ENCODE data around the gene PIP5K1B.
"Not testable (repeated sequence)": the region's sequence is repeated elsewhere in the genome, so short reads cannot be mapped to it uniquely, and the experiment has no call there.

The PIP5K1B gene

DNA sequence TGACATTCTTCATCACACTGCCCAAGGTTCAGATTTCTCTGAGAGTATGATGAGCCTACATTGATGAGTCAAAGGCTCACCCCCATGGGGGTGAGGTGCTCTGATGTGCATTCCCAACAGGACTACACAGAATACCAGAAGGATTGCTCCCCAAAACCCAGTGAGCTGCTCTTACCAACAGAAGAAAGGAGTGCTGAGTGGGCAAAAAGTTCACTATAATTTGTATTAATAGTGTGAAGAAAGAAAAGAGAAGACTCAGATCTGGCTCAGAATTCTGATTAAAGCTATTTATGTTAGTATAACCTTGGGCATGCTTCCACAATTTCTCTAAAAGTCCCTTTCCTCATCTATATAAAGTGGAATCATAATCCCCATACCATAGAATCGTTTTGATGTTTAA, 262.8 kb downstream of the PIP5K1B start:
- DNase-seq = no peak

DNA sequence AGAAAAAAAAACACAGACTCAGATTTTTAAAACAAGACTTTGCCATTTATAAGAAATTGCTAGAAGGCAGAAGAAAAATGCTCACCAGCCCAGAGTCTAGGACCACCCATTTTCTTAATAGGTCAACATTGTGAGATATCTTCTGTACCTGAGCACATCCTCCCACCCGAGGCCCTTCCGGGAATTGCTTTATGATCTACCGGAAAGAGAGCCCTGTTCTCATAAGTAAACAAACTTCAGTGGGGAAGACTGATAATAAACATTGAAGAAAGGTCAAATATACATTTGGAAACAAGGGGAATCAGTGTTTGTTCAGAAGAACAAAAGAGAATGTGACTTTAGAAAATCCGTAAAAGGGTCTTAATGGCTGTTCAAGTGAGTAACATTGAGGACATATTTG, 264.5 kb downstream of the PIP5K1B start:
- no peak for DNase-seq

DNA sequence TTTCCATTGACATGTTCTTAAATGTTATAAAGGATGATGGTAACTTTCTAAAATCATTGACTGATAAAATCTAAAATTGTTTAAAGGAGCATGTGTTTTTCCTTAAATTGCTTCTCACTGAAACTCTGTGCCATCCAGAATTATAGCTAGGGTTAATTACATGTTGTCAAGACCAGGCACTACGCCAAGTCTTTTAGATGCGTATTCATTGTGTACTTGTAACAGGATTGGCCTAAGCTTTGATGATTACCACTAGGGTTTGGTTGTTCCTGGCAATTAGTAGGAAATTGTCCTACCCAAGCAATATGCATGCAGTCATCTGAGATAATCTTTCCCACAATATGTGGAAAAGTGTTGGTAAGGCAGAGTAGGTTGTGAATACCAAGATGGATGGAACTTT, 265.1 kb downstream of the PIP5K1B start:
- no peak for DNase-seq

DNA sequence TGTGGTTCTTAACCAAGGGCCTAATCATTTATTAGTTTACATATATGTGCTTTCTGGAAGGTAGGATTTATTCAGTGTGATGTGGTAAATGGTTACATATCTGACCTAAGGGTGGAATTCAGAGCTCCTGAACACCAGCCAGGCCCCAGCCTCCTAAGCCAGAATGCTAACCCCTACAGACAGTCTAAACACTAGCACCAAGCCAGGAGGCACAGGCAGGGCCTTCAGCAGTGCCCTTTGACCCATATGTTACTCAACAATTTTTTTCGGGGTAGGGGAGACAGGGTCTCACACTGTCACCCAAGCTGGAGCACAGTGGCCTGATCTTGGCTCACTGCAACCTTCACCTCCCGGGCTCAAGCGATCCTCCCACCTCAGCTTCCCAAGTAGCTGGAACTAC, 268.6 kb downstream of the PIP5K1B start:
- DNase-seq = no peak

DNA sequence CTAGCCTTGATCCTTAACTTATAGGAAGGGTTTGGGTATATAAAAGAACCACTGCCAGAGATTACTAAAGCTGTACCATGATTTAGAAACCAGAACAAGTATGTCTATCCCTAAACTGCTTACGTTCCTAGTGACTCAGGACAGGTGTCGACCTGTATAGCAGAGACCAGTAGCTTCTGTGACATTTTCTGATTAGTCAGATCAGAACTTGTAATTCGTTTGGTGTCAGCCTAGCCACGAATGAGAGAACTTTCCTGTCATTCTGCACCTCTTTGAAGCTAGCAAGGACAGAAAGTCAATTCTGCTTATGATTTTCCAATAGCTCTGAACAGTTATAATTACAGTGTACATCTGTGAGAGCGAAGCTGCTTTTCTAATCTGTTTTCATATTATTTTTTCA, 269.4 kb downstream of the PIP5K1B start:
- peak; percentile 45 for DNase-seq

DNA sequence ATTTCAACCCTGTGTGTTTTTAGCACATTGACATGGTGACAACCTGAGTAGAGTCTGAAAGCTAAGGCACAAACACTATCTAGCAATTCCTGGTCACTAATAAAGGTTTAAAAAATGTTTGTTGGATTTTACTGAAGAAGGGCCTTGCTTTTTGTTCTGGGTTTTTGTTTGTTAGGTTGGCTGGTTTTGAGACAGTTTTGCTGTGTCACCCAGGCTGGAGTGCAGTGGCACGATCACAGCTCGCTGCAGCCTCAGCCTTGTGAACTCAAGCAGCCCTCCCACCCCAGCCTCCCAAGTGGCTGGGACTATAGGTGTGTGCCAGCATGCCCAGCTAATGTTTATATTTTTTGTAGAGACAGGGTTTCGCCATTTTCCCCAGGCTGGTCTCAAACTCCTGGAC, 269.9 kb downstream of the PIP5K1B start:
- no peak for DNase-seq

DNA sequence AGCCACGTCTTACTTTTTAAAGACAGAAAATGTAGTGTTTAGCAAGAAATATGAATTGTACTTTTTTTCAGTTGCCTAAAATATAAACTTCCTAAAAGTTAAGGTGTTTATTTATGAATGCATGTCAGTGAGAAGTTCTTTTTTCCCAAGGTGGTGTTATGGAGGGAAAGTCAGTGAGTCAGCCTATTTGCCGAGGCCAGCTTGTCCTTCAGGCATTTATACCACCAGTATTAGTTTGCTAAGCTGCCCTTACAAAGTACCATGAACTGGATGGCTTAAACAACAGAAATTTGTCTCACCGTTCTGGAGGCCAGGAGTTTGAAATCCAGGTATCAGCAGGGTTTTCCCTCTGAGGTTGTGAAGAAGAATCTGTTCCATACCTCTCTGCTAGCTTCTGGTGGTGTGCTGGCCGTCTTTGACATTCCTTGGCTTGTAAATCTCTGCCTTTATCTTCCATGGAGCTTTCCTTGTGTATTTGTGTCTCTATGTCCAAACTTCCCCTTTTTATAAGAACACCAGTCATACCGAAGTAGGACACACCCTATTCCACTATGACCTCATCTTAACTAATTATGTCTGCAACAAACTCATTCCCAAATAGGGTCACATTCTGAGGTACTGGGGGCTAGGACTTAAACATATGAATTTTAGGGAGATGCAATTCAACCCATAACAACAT, 270.5 kb downstream of the PIP5K1B start:
- DNase-seq = no peak

DNA sequence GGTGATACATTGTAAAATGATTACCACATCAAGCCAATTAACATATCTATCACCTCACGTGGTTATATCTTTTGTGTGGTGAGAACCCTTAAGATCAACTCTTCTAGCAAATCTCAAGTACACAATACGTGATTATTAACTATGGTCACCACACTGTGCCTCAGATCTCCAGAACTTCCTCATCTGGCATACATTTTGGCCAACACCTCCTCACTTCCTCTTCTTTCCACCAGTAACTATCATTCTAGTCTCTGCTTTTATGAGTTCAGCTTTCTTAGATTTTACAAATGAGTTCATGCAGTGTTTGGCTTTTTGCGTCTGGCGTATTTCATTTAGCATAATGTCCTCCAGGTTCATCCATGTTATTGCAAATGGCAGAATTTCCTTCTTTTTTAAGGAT, 273.0 kb downstream of the PIP5K1B start:
- no peak for DNase-seq

DNA sequence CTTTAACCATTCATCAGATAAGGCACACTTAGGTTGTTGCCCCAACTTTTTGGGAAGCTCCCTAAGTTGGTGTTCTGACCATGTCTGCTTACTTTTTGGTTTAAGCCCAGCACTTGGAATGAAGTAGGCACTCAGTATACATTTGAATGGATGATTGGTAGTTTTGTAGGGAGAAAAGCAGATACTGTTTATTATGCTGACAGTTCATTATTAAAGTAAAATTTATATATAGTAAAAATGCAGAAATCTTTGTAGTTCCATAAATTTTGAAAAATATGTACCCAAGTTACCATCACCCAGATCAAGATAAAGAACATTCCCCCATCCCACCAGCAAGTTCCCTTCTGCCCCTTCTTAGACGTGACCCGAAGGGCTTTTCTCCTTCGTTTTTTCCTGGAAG, 273.5 kb downstream of the PIP5K1B start:
- no peak for DNase-seq

DNA sequence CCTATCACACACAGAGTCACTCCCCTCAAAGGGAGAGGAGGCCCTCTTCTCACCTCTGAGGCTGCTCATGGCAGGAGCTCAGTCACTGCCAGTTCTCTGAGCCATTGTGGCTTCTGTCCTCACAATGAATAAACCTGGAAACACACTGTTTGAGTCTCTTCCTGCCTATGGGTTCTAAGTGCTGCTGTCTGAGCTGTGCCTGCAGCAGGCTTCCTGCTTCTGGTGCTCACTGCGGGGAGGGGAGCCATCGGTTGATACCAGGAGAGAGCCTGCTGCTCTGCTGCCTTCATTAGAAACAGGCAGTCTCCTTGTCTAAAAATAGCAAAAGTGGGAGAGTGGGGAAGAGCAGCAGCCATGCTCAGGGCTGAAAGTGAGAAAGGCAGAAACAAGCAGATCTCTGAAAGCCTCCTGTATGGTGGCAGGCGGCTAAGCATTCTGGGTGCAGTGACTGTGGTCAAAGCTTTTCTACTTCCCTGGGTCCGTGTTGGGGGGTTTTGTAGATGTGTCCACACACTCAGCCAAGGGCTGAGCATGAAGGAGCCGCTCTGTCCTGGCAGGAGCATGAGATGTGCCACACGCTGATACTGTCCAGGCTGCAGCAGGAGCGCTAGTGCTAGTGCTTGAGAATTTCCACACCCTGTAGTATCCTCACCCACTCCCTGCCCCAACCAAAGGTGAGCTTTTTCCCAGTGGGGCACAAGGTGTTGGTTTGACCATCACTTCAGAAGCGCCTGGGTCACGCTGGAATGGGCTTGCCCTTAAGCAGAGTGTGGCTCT, 274.7 kb downstream of the PIP5K1B start:
- peak; percentile 40 for DNase-seq

DNA sequence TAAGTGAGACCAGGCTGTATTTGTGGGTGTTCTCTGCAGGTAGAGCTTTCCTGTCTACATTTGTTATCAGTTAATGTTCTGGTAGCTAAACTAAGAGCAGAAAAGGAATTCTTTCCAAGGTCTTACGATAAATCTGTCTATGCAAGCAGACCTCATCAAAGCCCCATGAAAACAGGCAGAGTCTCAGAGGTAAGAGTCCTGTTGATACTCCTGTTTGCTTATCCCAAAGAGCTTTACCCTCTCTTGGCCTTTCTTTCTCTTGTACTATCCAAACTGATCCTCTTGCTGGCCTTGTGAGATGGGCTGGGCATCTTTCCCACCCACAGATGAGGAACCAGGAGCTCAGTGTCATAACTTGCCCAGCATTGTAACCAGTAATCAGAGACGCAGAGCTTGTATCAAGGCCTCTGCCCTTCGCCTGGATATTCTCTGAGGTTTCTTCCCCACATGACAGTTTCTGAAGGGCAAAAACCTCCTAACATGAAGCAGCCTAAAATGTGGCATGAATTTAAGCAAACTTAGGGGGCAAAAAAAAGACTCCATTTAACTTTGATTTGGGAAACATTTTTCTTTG, 275.4 kb downstream of the PIP5K1B start:
- DNase-seq = no peak

DNA sequence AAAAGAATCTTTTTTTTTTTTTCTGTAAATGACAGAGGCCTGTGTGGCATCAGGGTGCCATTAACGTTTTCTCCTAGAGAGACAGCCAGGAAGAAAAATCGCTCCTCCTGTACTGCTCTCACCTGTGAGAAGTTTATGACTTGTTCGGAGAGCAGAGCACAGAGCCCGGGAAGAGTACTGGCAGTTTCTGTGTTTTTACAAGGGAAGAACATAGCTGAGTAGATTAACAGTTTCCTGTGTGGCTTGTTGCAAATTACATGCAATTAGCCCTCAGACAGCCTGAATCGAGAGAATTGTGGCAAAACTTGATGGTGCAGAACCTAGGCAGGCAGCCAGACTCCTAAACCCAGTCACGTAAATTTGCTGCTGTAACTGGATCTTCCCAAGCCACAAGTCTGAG, 276.7 kb downstream of the PIP5K1B start:
- DNase-seq = no peak

DNA sequence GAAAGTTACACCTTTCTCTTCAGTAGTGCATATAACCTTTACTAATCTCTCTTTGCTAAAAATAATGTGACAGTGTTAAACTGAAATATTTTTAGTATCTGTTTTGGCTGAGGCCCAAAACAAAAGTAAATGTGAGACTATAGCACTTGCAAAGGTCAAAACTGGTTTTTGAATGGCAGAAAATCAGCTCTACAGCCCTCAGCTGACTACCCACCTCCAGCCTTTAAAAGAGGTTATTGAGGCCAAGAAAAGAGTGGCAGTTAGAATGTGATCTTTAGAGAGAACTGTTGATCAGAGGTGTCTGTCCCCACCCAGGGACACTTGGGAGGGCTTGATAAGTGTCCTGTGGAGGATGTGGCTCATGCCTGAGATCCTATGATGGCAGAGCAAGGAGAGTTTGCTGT, 278.0 kb downstream of the PIP5K1B start:
- DNase-seq = no peak

DNA sequence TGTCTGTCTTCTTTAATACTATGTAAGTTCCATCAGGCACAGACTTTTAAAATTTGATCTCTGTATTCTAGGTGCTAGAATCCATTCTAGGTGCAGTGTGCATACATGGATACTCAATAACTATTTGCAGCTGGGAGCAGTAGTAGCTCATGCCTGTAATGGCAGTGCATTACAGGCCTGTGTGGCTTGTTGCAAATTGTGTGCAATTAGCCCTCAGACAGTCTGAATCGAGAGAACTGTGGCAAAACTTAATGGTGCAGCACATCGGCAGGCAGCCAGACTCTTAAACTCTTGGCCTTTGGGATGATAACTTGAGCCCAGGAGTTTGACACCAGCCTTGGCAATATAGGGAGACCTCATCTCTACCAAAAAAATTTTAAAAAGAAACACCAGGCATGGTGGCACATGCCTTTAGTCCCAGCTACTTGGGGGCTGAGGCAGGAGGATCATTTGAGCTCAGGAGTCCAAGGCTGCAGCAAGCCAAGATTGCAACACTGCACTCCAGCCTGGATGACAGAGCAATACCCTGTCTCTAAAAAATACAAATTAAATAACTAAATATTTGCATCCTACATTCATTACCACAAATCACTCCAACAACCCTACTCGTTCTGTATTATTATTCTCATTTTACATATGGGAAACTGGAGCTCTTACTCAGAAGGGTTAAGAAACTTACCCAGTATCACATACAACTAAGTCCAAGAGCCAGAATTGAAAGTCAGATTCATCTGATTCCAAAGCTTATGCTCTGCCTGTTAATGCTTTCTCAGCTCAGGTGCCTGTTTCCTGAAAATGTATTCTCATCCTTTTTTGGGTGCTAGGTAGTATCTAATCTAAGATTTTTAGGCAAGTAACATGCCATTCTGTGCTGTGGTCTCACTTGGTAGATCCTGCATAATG, 278.7 kb downstream of the PIP5K1B start:
- no peak for DNase-seq

DNA sequence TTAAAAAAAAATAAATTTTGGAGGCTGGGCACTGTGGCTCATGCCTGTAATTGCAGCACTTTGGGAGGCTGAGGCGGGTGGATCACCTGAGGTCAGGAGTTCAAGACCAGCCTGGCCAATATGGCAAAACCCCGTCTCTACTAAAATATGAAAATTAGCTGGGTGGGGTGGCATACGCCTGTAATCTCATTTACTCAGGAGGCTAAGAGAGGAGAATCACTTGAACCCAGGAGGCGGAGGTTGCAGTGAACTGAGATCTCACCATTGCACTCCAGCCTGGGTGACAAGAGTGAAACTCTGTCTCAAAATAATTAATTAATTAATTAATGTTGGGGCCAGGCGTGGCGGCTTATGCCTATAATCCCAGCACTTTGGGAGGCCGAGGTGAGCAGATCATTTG, 281.9 kb downstream of the PIP5K1B start:
- DNase-seq = not testable (repeated sequence)

DNA sequence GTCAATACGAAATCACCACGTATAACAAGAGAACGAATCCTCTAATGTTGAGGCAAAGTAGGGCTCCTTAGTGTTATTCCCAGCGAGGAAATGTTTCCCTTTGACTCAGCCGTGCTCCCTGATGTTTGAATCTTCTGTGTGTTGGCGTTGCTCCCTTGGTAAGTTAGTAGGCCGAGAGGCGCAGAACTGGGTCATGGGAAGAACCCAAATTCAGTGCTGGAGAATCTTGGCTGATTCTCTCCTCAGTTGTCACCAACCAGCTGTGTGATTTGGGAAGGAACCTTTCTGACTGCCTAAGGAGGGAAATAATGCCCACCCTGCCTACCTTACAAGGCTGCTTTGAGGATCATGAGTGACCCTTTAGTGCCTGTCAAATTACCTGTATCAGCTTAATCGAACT, 286.4 kb downstream of the PIP5K1B start:
- DNase-seq = no peak

DNA sequence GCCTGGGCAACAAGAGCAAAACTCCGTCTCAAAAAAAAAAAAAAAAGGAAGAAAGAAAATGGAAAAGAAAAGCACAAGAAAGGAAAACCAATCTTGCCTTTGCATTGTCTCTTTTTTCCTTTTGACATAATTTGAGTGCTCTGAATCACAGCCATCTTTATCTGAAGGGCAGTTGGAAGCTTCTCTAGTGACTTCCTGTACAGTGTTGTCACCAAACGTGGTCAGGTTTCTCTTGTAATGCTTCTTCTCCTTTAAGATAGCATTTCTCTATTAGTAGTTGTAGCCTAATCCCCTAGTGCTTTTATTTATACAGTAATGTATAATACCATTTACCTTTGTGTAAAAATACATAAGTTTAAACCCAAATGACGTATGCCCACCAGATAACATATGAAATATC, 290.7 kb downstream of the PIP5K1B start:
- no peak for DNase-seq

DNA sequence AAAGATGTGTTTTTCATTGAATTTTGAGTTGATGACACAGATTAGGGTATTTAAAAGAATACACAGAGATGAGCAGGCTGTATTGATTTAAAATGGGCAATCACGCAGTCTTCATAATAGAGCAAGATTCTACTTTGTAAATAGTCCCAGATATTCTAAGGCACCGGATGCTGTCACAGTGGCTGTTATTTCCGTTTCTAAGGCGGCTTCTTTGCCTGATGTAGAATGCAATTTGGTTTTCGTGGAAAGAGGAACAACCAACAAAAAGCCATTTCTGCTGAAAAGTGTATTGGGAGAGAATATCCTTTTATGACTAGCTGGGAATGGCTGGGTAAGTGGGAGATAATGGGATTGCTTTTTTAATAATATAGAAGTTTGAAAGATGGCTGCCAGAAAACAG, 291.4 kb downstream of the PIP5K1B start:
- no peak for DNase-seq

DNA sequence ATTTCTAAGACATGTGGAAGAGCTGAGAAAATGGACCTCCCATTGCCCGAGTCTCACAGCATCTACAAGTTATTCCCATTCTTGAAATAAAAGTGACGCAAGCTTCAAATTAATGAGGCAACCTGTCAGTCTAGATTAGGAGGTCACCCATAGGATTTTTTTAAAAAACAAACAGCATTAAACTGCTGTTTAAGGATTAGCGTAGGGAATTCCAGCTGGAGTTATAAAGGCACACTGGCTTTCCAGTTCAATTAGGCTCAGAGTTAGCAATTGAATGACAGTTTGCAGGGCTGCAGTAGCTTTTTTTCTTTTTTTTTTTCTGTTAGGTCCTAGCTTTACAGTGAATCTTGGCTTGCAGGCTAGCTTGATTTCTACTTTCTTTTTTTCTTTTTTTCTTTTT, 292.6 kb downstream of the PIP5K1B start:
- no peak for DNase-seq

DNA sequence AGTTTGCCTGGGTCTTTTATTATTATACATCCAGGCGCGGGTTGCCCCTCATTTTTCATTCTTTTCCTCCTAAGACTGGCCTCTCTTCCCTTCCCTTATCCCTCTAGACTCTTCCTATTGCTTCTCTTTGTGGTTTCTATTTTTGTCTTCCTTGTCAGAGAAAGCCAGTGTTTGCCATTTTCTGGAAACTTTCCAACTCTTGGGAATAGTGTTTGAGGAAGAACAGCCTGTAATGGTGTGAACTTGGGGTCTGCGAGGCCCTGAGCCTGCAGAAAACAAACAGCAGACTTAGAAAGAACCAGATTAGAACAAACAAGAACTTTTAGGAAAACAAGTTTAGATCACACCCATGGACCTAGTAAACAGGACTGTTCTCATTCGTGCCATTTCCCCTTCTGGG, 293.3 kb downstream of the PIP5K1B start:
- no peak for DNase-seq

DNA sequence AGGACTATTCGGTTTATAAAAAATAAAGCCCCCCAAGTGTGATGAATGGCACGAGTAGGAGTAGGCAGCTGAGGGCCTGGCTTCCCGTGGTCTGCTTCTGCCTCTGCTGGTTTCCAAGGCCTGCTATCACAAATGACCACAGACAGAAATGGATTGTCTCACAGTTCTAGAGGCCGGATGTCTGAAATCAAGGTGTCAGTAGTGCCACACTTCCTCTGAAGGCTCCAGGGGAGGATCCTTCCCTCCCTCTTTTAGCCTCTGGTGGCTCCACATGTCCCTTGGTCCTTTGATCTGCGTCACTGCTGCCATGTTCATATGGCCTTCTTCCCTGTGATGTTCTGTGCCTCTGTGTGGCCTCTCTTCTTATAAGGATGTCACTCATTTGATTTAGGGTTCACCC, 293.8 kb downstream of the PIP5K1B start:
- DNase-seq = no peak

DNA sequence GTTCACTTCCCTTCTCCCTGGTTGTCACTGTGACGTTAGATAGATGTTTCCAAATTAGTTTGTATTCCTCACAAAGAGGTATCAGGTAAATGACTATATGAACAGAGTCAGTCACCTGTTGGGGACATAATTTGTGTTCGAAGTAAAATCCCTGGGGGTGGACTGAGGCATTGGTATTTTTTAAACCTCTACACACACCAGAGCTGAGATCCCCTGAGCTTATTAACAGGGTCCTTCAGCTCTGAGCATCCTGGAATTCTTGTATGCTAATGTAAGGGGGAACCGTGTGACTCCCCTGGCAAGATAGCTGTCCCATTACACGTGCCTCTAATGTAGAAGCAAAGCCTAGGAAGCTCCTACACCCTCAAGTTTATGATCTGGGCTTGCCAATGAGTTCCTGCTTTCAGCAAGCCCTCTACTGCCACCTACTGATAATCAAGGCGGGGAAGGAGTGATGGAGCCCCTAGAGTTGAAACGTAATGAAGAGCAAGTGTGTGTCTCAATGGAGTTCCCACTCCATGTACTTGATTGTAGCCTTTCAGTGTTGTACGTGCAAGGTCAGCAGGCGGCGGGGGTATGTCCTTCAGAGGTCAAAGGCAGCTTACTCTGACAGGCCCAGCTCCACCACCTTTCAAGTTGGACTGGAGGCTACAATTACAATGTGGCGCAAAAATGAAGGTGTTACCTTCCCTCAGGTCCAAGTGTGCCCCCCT, 294.5 kb downstream of the PIP5K1B start:
- DNase-seq = peak; percentile 71

DNA sequence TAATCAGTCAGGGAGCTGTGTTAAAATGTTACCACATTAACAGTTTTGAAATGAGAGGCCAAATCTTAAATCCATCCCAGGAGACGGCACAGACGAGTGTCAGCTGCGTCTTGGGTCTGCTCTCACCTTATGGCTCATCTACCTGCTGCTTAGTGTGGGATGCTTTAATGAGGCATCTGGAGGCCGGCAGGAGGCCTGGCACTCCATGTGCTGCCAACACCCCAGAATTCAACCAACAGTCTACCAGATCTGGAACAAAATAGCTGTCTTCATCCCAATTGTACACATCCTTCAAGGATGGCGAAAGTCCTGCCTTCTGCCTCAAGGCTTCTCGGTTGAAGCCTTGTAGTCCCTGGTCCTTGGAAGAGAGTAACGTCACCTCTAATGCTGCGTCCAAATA, 296.9 kb downstream of the PIP5K1B start:
- DNase-seq = no peak
